HL-60 (cell line): Measurements from ENCODE around the gene CPLX4.
A peak's percentile ranks its signal among the peaks of the same experiment; 100 is the strongest.

Experiments used
- DNase-seq, 2 experiments: peaks; one replicate each; pipeline ENCODE4 v3.0.0-alpha.2; 2010 to 2020; ENCODE audit warnings: low read depth in 1 of 2, low spot score in 1 of 2
- H3K27ac ChIP-seq: fragments of 250-450 bp; sonication (Bioruptor Pico); replicated peaks from 2 replicates; pipeline ENCODE4 v1.5.1; 2020; ENCODE audit warnings: mild to moderate bottlenecking, moderate library complexity
- H3K27me3 ChIP-seq: fragments of 250-450 bp; sonication (Bioruptor Pico); 2 replicates; pipeline ENCODE4 v1.5.1; 2021; ENCODE audit warnings: mild to moderate bottlenecking, moderate library complexity; ENCODE audit not compliant: insufficient read depth, poor library complexity, severe bottlenecking
- H3K4me3 ChIP-seq: replicated peaks from 2 replicates; pipeline ENCODE4 v1.5.1; 2011; ENCODE audit warnings: mild to moderate bottlenecking, control low read depth, low read length; ENCODE audit not compliant: insufficient read depth
- CTCF ChIP-seq: IDR thresholded peaks from one replicate; pipeline ENCODE4 v1.5.1; 2011; ENCODE audit warnings: low read length, control low read depth, inconsistent platforms; ENCODE audit not compliant: insufficient read depth
- GABPA ChIP-seq: IDR thresholded peaks from 2 replicates; pipeline ENCODE4 v1.6.1; 2012; ENCODE audit warnings: low read depth
- POLR2AphosphoS5 ChIP-seq: IDR thresholded peaks from 2 replicates; pipeline ENCODE4 v1.6.1; 2012; ENCODE audit warnings: low read depth
- REST ChIP-seq: IDR thresholded peaks from 2 replicates; pipeline ENCODE4 v1.6.1; 2012; ENCODE audit warnings: low read depth; ENCODE audit not compliant: insufficient replicate concordance
- SPI1 ChIP-seq: IDR thresholded peaks from 2 replicates; pipeline ENCODE4 v1.6.1; 2012; ENCODE audit warnings: low read depth, mild to moderate bottlenecking, borderline replicate concordance
- long read RNA-seq: library from polyadenylated mRNA; unstranded; transcript quantifications from one replicate; pipeline ENCODE4 v2.0.0, GENCODE V29; 2020

Gene CPLX4
- long read RNA-seq, result 0 reads

GRCh38 chr18:59318460-59319050, at the start of gene CPLX4:
TSS of gene CPLX4 (minus strand) at chr18:59318649. CDS start at chr18:59318462, 187 bp downstream.
- no peak within 1 kb of the TSS for H3K4me3 ChIP-seq
- no peak within 1 kb of the TSS for H3K27ac ChIP-seq
- DNase-seq, result no peak
- TF ChIP-seq POLR2AphosphoS5, result no peak
- peaks cover 6% of the 10 kb centered on the region for H3K27me3 ChIP-seq

DNA sequence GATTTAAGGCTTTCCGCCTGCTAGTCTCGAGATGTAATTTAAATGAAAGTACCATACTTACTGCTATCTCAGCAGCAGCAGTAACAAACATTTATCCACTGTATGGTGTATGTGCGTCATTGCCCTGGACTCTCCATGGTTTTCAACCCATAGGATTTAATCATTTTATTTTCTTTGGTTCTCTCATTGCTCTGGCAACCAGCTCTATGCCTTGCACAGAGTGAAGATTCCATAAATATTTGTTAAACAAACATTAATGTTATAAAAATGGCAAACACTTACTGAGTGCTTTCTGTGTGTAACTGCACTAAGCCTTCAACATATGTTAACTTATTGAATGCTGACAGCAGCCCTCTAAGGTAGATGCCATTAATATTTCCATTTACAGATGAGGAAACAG, 41.9 kb upstream of the CPLX4 start:
- DNase-seq, result no peak
- no peak overlapping the region for H3K4me3 ChIP-seq
- H3K27me3 ChIP-seq, result no peaks in the 10 kb centered on the region
- TF ChIP-seq GABPA (no peak), REST (no peak), POLR2AphosphoS5 (no peak), CTCF (no peak), SPI1 (no peak)
- no peak overlapping the region for H3K27ac ChIP-seq

DNA sequence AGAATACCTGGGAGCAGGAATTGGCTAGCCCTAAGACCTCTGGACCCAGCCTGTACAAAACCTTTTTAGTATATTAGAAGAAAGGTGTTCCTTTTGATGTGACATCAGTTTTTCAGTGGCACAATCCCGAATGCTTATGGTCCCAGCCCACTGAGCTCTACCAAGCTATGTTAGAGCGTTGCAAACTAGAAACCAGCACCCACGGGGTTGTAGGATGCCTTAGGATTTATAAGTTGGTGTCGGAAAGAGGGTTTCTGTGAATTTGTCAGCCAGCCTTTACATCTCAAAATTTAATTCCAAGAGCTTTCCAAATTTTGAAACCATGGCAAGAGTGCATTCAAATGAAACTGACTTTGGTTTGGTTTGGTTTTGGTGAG, 41.1 kb upstream of the CPLX4 start:
- no peaks in the 10 kb centered on the region for H3K27me3 ChIP-seq
- H3K4me3 ChIP-seq, result peak overlapping the region; percentile 98
- TF ChIP-seq POLR2AphosphoS5, result no peak
- no peak for TF ChIP-seq CTCF
- TF ChIP-seq GABPA, result no peak
- TF ChIP-seq REST, result no peak
- TF ChIP-seq SPI1, result no peak
- no peak for DNase-seq
- H3K27ac ChIP-seq, result no peak overlapping the region

DNA sequence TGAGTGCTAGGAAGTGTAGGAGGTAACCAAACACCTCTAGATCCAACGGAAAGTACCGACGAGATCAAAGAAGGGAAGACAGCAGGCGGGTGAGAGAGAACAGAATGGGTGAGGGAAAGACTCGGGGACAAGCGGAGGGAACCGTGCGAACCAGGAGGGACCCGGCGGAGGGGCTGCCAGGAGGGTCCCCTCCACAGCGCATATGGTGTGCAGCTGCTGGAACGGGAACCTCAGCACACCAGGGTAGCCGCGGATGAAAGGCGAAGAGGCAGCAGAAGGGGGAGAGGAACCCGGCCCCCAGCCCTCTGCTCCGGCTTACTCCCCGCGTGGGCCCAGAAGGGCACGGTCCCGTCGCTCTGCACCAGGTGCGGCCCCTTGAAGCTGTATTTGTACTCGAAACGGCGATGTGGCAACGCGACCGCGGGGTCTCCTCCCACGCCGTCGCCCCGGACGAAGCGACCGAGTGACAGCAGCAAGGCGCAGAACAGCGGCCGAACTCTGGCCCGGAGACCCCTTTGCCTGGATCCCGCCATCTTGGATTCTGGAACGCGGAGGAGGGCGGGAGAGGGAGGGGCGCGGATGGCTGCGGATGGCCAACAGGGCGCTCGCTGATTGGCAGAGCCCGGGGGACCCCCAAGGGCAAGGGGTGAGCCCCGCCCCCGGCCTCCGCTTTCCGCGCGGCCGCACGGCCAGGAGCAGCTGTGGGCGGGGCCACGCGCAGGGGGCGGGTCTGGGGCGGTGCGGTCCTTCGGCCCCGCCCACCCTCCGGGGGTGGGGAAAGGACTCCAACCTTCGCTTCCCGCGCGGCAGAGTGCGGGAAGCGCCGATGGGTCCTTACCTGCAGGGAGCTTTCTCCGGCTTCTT, 40.5 kb upstream of the CPLX4 start, which contains the start of gene LMAN1:
Gene LMAN1 (minus strand): TSS at position 554 of the 864 bp plus-strand sequence. CDS start 21 bp downstream, at position 533.
- H3K27me3 ChIP-seq, result no peaks in the 10 kb centered on the region
- peak within 1 kb of the TSS; percentile 98 for H3K4me3 ChIP-seq
- peak; percentile 90; the same call in 1 of the 2 replicates for TF ChIP-seq POLR2AphosphoS5
- TF ChIP-seq SPI1, result no peak
- TF ChIP-seq GABPA, result no peak
- no peak for TF ChIP-seq CTCF
- peak; percentile 77 for TF ChIP-seq REST
- peak within 1 kb of the TSS; percentile 77 for H3K27ac ChIP-seq
- peak; percentile 90 to 93 for DNase-seq
